HCT116 (cell line): ENCODE results near the gene FUOM. TPM values are rescaled to one million over a fixed set of nuclear protein-coding genes. Genes with fewer than 3 reads are reported as not detected.
A peak's percentile ranks its signal among the peaks of the same experiment; 100 is the strongest.

Source experiments
- ATAC-seq: fragments of 200-7000 bp; cut with Tn5 transposase; 2 replicates; pipeline ENCODE4 v1.9.1; 2020; ENCODE audit warnings: mild to moderate bottlenecking, moderate library complexity
- BruUV-seq: library from RNA; stranded (reverse); fragments of 400-500 nt; replicated peaks from 2 replicates; lab custom pipeline; 2021; lab: Mats Ljungman, UMichigan
- CTCF ChIA-PET: fragments of 300-600 bp; sonication (Branson Sonifier 250); formaldehyde crosslinking; loops from one replicate; lab custom pipeline; 2021; ENCODE audit warnings: antibody characterized with exemption; lab: Charles Lee
- POLR2A ChIA-PET: fragments of 300-600, 350-600 bp; sonication (Branson Sonifier 250); formaldehyde crosslinking; loops from one replicate; lab custom pipeline; 2021; ENCODE audit warnings: antibody characterized with exemption; lab: Charles Lee
- RAD21 ChIA-PET, 2 experiments: fragments of 300-600 bp; sonication (Branson Sonifier 250); formaldehyde crosslinking; loops; one replicate each; lab custom pipeline; 2023; ENCODE audit warnings: low total read pairs in 2 of 2; ENCODE audit not compliant: uncharacterized antibody in 2 of 2, unreplicated experiment in 2 of 2, low non-redundant PET in 1 of 2; lab: Charles Lee
- DNase-seq: peaks from one replicate; pipeline ENCODE4 v3.0.0-alpha.2; 2010; ENCODE audit warnings: low read depth, low spot score
- H2AFZ ChIP-seq: fragments of 200-600 bp; shearing (Covaris generic), sonication (generic); 2 replicates; pipeline ENCODE4 v1.6.1; 2017; ENCODE audit warnings: low read depth, mixed run types, mixed read lengths, antibody characterized with exemption, low read length; ENCODE audit not compliant: poor library complexity, severe bottlenecking
- H3K27ac ChIP-seq: 2 replicates; pipeline ENCODE4 v1.5.1; 2012; ENCODE audit warnings: low read depth, low read length
- H3K27me3 ChIP-seq: fragments of 200-600 bp; sonication (generic); 2 replicates; pipeline ENCODE4 v1.6.1; 2016; ENCODE audit warnings: mixed run types, low read length, mixed read lengths; ENCODE audit not compliant: insufficient read depth
- H3K36me3 ChIP-seq, 2 experiments: fragments of 200-500 bp in 1 of 2; fragments of 200-600 bp in 1 of 2; sonication (Bioruptor generic) in 1 of 2; sonication (generic) in 1 of 2; 2 replicates each; pipeline versions ENCODE4 v1.5.1 to v1.6.1; 2014 to 2016; ENCODE audit warnings: low read length in 2 of 2, inconsistent platforms in 1 of 2, mixed read lengths in 1 of 2, mixed run types in 1 of 2; ENCODE audit not compliant: insufficient read depth in 2 of 2, control insufficient read depth in 1 of 2
- H3K4me1 ChIP-seq, 2 experiments: fragments of 200-600 bp in 1 of 2; sonication (generic) in 1 of 2; 2 replicates each; pipeline versions ENCODE4 v1.5.1 to v1.6.1; 2012 to 2017; ENCODE audit warnings: low read length in 2 of 2, inconsistent platforms in 1 of 2, mild to moderate bottlenecking in 1 of 2, mixed read lengths in 1 of 2, mixed run types in 1 of 2, moderate library complexity in 1 of 2; ENCODE audit not compliant: insufficient read depth in 2 of 2, control insufficient read depth in 1 of 2
- H3K4me2 ChIP-seq: fragments of 200-600 bp; sonication (generic); 2 replicates; pipeline ENCODE4 v1.6.1; 2017; ENCODE audit warnings: mixed run types, low read length, mixed read lengths
- H3K4me3 ChIP-seq, 2 experiments: fragments of 200-600 bp in 1 of 2; sonication (generic) in 1 of 2; replicated peaks in 1 of 2; 2 replicates each; pipeline ENCODE4 v1.5.1; 2011 to 2016; ENCODE audit warnings: low read length in 2 of 2, control low read depth in 1 of 2, low read depth in 1 of 2, mild to moderate bottlenecking in 1 of 2, mixed read lengths in 1 of 2, mixed run types in 1 of 2
- H3K79me2 ChIP-seq: fragments of 200-600 bp; sonication (generic); 2 replicates; pipeline ENCODE4 v1.6.1; 2017; ENCODE audit warnings: mild to moderate bottlenecking, mixed run types, low read length, moderate library complexity, mixed read lengths; ENCODE audit not compliant: insufficient read depth
- H3K9ac ChIP-seq: fragments of 200-600 bp; sonication (generic); 2 replicates; pipeline ENCODE4 v1.6.1; 2016; ENCODE audit warnings: low read length, mixed read lengths
- H3K9me2 ChIP-seq: fragments of 200-600 bp; sonication (generic), shearing (Covaris generic); 2 replicates; pipeline ENCODE4 v1.6.1; 2017; ENCODE audit warnings: mixed run types, mild to moderate bottlenecking, moderate library complexity; ENCODE audit not compliant: insufficient read depth
- H3K9me3 ChIP-seq, 2 experiments: fragments of 200-500 bp in 1 of 2; fragments of 200-600 bp in 1 of 2; sonication (Bioruptor generic) in 1 of 2; sonication (generic) in 1 of 2; 2 replicates each; pipeline ENCODE4 v1.6.1; 2014 to 2017; ENCODE audit warnings: low read length in 2 of 2, mixed read lengths in 2 of 2, inconsistent platforms in 1 of 2, low read depth in 1 of 2, mild to moderate bottlenecking in 1 of 2, mixed run types in 1 of 2, moderate library complexity in 1 of 2; ENCODE audit not compliant: control insufficient read depth in 1 of 2, insufficient read depth in 1 of 2
- H4K20me1 ChIP-seq: fragments of 200-600 bp; sonication (generic), shearing (Covaris generic); 2 replicates; pipeline ENCODE4 v1.6.1; 2017; ENCODE audit warnings: mixed run types, mild to moderate bottlenecking, moderate library complexity; ENCODE audit not compliant: insufficient read depth
- CTCF ChIP-seq, 3 experiments: fragments of 200-600 bp in 1 of 3; sonication (generic) in 1 of 3; IDR thresholded peaks in 2 of 3; conservative IDR thresholded peaks in 1 of 3; 2 replicates each; pipeline ENCODE4 v1.5.1; 2012 to 2017; ENCODE audit warnings: low read depth in 2 of 3, low read length in 2 of 3, antibody characterized with exemption in 1 of 3, borderline replicate concordance in 1 of 3, control low read depth in 1 of 3, mild to moderate bottlenecking in 1 of 3, mixed read lengths in 1 of 3, mixed run types in 1 of 3, moderate library complexity in 1 of 3; ENCODE audit not compliant: insufficient read depth in 1 of 3
- ELF1 ChIP-seq: IDR thresholded peaks from 2 replicates; pipeline ENCODE4 v1.6.1; 2012; ENCODE audit warnings: low read depth, borderline replicate concordance
- FOSL1 ChIP-seq: IDR thresholded peaks from 2 replicates; pipeline ENCODE4 v1.6.1; 2012; ENCODE audit warnings: low read depth
- JUND ChIP-seq: IDR thresholded peaks from 2 replicates; pipeline ENCODE4 v1.6.1; 2012
- MAX ChIP-seq: IDR thresholded peaks from 2 replicates; pipeline ENCODE4 v1.6.1; 2012
- POLR2AphosphoS5 ChIP-seq: IDR thresholded peaks from 2 replicates; pipeline ENCODE4 v1.6.1; 2011; ENCODE audit warnings: mild to moderate bottlenecking, low read depth, low read length, moderate library complexity
- REST ChIP-seq: IDR thresholded peaks from 2 replicates; pipeline ENCODE4 v1.6.1; 2012; ENCODE audit warnings: low read depth
- SIN3A ChIP-seq: IDR thresholded peaks from 2 replicates; pipeline ENCODE4 v1.6.1; 2012; ENCODE audit warnings: low read depth
- SP1 ChIP-seq: IDR thresholded peaks from 2 replicates; pipeline ENCODE4 v1.6.1; 2012; ENCODE audit warnings: low read depth
- ZFX ChIP-seq: fragments of 450-650 bp; IDR thresholded peaks from 2 replicates; pipeline ENCODE4 v1.6.1; 2017
- ZNF274 ChIP-seq: fragments of 200-500 bp; sonication (Bioruptor generic); IDR thresholded peaks from 2 replicates; pipeline ENCODE4 v1.6.1; 2014; ENCODE audit warnings: mild to moderate bottlenecking, low read depth, low read length, inconsistent platforms
- intact Hi-C: fragments of 100-400 bp; cut with micrococcal nuclease; formaldehyde crosslinking; loops from 2 replicates; pipeline ENCODE4 v1.10.0; 2022
- total RNA-seq: library from RNA; stranded (reverse); gene quantifications from one replicate; pipeline ENCODE4 v1.2.1, GENCODE V29; 2021; ENCODE audit not compliant: unreplicated experiment

FUOM gene
- total RNA-seq, 1 experiment from 2014 or later: 21.5 TPM

GRCh38 chr10:133391249-133391635 is 33.4 kb upstream of the FUOM start:
- CTCF ChIA-PET: no interaction called here
- BruUV-seq: no TSS peak
- Histone ChIP-seq H3K4me2 (no peak overlapping the region), H3K9ac (no peak overlapping the region), H4K20me1 (no peaks in the 10 kb centered on the region), H3K4me3 (no peak overlapping the region), H3K9me3 (no peaks in the 10 kb centered on the region), H3K27me3 (no peaks in the 10 kb centered on the region), H3K27ac (no peak overlapping the region), H3K36me3 (peaks cover 3 to 6% of the 10 kb centered on the region in 2 experiments; a peak in 2 of 4 replicates), H3K4me1 (peaks cover 2 to 11% of the 10 kb centered on the region in 2 experiments), H3K9me2 (no peaks in the 10 kb centered on the region), H2AFZ (no peak overlapping the region), H3K79me2 (peaks cover 20% of the 10 kb centered on the region)
- RAD21 ChIA-PET: no interaction called here
- intact Hi-C loops: no loop called here
- ATAC-seq: no peak
- no peak for DNase-seq
- POLR2A ChIA-PET: no interaction called here
- no peak for TF ChIP-seq ZNF274
- no peak for TF ChIP-seq SP1
- TF ChIP-seq ZFX: no peak
- no peak for TF ChIP-seq POLR2AphosphoS5
- no peak for TF ChIP-seq FOSL1
- TF ChIP-seq ELF1: no peak
- TF ChIP-seq JUND: no peak
- TF ChIP-seq CTCF (IDR thresholded peaks at IDR 0.05 in 2 of 3, conservative IDR thresholded peaks at IDR 0.05 in 1 of 3; ENCODE audit: borderline replicate concordance in 1 of 3, insufficient read depth in 1 of 3, low read depth in 2 of 3, low read length in 2 of 3): no peak

- TF ChIP-seq MAX: no peak
- TF ChIP-seq SIN3A: no peak
- TF ChIP-seq REST: no peak
- no peak for TF ChIP-seq ZNF274
- Histone ChIP-seq H3K4me3 (no peak overlapping the region), H3K9ac (no peak overlapping the region), H3K36me3 (0 out of 4 replicates have a peak, but pooled peaks cover 0 to under 1% of the 10 kb centered on the region in 2 experiments), H2AFZ (no peak overlapping the region), H4K20me1 (no peaks in the 10 kb centered on the region), H3K9me3 (no peaks in the 10 kb centered on the region), H3K9me2 (no peaks in the 10 kb centered on the region), H3K4me1 (peaks cover 2 to 11% of the 10 kb centered on the region in 2 experiments), H3K79me2 (peaks cover 15% of the 10 kb centered on the region), H3K4me2 (peak overlapping the region; percentile 39; the same call in 1 of the 2 replicates), H3K27ac (no peak overlapping the region), H3K27me3 (no peaks in the 10 kb centered on the region)
- no TSS peak for BruUV-seq
- ChIA-PET CTCF (no interaction called here), RAD21 (no interaction called here), POLR2A (no interaction called here)
- intact Hi-C loops: no loop called here
- DNase-seq: no peak
- ATAC-seq: no peak
Observed at GRCh38 chr10:133390597-133391248, 32.9 kb upstream of the FUOM start.
